ENCODE results near the gene SIK2.

Gene SIK2

DNA sequence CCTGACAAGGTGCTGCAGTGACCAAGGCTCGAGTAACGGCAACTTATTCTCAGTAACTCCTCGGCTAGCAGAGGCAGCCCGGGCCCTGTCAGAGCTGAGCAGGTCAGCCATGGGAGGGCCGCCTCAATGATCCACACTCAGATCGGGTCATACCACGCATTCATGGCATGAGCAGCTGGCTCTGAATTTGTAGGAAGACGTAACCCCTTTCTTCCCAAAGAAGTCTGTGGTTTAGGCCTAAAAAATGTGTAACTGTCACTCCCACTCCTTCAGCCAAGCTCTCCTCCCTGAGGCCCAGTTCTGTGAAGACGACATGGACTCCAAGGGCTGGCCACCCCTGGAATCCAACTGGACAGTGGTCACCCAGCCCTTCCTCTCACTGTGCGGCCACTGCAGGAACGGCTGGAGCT is 133.9 kb downstream of the SIK2 start:
- ChIA-PET CTCF (no interaction called here), POLR2A (ENCODE audit: low non-redundant PET) (no interaction called here)
- TF ChIP-seq, protein P1, sequence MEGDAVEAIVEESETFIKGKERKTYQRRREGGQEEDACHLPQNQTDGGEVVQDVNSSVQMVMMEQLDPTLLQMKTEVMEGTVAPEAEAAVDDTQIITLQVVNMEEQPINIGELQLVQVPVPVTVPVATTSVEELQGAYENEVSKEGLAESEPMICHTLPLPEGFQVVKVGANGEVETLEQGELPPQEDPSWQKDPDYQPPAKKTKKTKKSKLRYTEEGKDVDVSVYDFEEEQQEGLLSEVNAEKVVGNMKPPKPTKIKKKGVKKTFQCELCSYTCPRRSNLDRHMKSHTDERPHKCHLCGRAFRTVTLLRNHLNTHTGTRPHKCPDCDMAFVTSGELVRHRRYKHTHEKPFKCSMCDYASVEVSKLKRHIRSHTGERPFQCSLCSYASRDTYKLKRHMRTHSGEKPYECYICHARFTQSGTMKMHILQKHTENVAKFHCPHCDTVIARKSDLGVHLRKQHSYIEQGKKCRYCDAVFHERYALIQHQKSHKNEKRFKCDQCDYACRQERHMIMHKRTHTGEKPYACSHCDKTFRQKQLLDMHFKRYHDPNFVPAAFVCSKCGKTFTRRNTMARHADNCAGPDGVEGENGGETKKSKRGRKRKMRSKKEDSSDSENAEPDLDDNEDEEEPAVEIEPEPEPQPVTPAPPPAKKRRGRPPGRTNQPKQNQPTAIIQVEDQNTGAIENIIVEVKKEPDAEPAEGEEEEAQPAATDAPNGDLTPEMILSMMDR (conservative IDR thresholded peaks at IDR 0.05; ENCODE audit: low read depth), result no peak
- DNase-seq (ENCODE audit: low spot score), result no peak
- peak overlapping the region; percentile 87 for H3K27ac ChIP-seq

DNA sequence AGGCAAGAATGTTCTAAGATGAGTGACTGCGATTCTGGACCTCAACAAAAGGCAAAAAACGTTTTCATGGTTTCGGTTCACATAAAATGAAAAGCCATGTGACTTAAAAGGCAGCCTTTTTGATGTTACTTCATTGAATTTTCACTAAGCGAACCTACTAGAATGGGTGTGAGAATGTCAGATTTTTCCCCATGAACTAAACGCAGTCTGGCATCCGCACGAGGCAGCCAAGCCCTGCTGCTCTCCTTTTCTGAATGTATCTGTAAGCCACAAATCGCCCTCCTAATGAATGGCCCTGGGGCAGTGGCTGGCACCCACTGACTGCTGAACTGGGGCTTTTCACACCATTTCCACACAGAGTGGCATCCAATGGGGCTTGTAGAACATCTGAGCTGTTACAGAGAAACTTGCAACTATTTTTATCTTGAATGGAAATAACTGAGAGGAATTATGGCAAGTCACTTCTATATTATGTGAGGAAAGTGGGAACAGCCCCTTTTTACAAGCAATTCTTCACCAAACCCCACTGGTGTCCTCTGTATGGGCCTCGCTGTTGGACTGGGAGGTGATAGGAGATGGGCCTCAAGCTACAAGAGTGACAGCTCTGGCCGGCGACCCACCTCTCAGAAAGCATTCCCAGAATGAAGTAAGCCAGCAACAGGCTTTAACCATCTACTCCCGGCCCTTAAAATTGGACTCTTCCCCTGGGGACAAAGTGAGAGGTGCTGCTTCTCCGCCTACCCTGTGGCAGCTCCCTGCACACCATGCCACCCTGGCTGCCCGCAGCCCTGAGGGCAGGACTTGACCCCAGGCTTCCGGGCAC is 134.6 kb downstream of the SIK2 start:
- TF ChIP-seq, protein P1 (conservative IDR thresholded peaks at IDR 0.05; ENCODE audit: low read depth), result no peak
- CTCF ChIA-PET, result interaction anchor here (1.0 kb wide), 1 partner anchor 133 kb away, joined by 3 read pairs; no protein-coding TSS in a partner anchor
- H3K27ac ChIP-seq, result peak overlapping the region; percentile 87
- DNase-seq (ENCODE audit: low spot score), result no peak
- POLR2A ChIA-PET (ENCODE audit: low non-redundant PET), result no interaction called here

DNA sequence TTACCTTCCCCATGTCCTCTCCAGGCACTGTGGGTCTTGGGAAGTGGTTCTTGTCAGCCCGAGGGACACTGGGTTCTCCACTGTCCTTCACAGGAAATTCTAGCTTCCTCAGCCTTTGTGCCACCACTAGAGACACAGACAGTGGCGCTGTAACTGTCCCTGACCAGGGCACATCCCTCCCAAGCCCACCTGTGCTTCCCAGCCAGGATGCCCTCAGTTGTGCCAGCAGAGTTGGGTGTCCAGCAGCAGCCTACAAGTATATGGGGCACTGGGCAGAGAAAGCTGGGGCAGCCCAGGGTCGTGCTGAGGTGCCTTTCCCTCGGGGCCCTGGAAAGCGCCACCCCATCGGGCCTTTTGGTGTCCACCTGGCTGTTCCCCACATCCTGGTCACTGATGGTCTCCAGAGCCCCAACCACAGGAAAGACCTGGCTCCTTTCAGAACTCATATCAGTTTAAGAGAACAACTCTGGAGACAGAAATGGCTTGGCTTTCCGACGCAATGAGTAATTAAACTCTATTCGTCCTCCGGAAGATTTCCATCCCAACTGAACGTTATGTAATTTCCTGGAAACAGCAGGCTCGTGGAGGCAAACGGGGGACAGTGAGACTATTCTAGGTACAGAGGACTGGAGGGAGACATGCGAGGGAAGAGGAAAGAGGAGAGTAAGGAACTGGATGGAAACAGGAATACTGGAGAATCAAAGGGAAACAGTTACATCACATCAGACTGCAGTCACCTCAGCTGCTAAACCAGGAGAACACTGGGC is 135.4 kb downstream of the SIK2 start:
- no peak for DNase-seq (ENCODE audit: low spot score)
- POLR2A ChIA-PET (ENCODE audit: low non-redundant PET), result no interaction called here
- peak overlapping the region; percentile 87 for H3K27ac ChIP-seq
- TF ChIP-seq, protein P1 (conservative IDR thresholded peaks at IDR 0.05; ENCODE audit: low read depth), result no peak
- CTCF ChIA-PET, result interaction anchor here (1.0 kb wide), 1 partner anchor 133 kb away, joined by 3 read pairs; no protein-coding TSS in a partner anchor

DNA sequence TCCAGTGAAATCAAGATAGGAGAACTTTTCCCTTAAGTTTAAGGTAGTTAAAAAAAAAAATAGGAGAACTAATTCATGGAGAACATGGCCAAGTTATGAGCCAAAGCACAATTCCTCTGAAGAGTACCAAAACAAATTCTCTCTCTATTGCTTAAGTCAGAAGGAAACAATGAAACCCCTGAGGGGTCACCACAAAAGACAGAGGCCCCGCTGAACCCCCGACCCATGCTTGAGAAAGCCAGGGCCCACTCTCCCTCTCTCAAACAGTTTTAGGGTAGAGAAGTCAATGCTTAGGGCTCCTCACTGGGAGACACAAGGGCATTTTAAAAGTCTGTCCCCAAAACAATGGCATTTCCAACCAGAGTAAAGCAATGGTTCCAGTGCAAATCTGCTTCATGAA is 137.1 kb downstream of the SIK2 start:
- POLR2A ChIA-PET (ENCODE audit: low non-redundant PET), result no interaction called here
- TF ChIP-seq, protein P1 (conservative IDR thresholded peaks at IDR 0.05; ENCODE audit: low read depth), result no peak
- CTCF ChIA-PET, result interaction anchor here (0.6 kb wide), 1 partner anchor 242 kb away, joined by 3 read pairs; no protein-coding TSS in a partner anchor
- no peak for DNase-seq (ENCODE audit: low spot score)
- H3K27ac ChIP-seq, result no peak overlapping the region

DNA sequence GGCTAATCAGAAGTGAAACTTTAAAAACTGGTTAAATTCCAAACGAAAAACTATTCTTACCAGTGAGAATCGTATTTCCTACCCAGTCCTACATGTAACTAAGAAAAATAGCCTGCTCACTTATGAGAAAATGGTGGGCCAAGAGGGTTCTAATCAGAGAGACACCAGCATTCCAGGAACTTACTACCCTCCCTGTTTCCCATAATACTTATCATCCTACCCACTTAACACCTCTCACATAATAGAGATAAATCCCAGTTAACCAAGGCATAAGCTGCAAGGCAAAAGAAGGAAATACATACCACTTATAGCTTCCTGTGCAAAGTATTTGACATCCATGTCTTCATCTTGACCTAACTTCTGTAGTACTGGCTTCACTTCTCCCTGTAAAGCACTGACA is 139.5 kb downstream of the SIK2 start:
- CTCF ChIA-PET, result interaction anchor here (0.7 to 1.1 kb wide), 2 partner anchors 14 to 137 kb away, joined by 3 to 5 read pairs; no protein-coding TSS in a partner anchor
- POLR2A ChIA-PET (ENCODE audit: low non-redundant PET), result no interaction called here
- H3K27ac ChIP-seq, result no peak overlapping the region
- DNase-seq (ENCODE audit: low spot score), result no peak
- TF ChIP-seq, protein P1 (conservative IDR thresholded peaks at IDR 0.05; ENCODE audit: low read depth), result no peak

DNA sequence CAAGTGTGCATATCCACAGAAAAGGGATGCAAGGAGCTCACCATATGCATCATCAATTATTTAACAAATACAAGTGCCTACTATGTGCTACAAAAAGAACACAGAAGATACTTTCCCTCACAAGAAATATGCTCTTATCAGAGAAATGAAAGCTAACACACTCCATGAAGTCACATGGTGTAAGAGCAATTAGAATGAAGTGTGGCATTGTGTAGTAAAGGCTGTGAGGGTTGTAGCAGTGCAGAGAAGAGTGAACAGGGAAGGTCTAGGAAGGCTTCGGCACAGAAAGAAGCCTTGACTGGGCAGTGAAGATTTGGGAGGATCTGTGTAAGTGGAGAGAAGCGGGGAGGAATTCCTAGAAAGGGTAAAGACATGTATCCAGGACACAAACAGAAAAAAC is 141.5 kb downstream of the SIK2 start:
- no peak overlapping the region for H3K27ac ChIP-seq
- no peak for DNase-seq (ENCODE audit: low spot score)
- CTCF ChIA-PET, result interaction anchor here (0.9 kb wide), 1 partner anchor 157 kb away, joined by 3 read pairs; no protein-coding TSS in a partner anchor
- TF ChIP-seq, protein P1 (conservative IDR thresholded peaks at IDR 0.05; ENCODE audit: low read depth), result no peak
- POLR2A ChIA-PET (ENCODE audit: low non-redundant PET), result no interaction called here
